HTR-8/SVneo (cell line): ENCODE results near the gene WNK1.
A peak's percentile ranks its signal among the peaks of the same experiment; 100 is the strongest.
"Not testable (repeated sequence)": the region's sequence is repeated elsewhere in the genome, so short reads cannot be mapped to it uniquely, and the experiment has no call there.

Experiments
- DNase-seq: peaks from one replicate; pipeline ENCODE4 v3.0.0; 2011; ENCODE audit warnings: low spot score, mixed read lengths; ENCODE audit not compliant: insufficient read length
- FAIRE-seq: peaks from 2 replicates; lab custom pipeline; 2011; peaks lifted over from hg19 to GRCh38; lab: Jason Lieb, UNC

The WNK1 gene

GRCh38 chr12:751999-752694 is at the start of gene WNK1:
WNK1 (plus strand) TSS chr12:752579; CDS start chr12:753566, 987 bp downstream.
- peak; percentile 97 for DNase-seq
- peak; percentile 93 for FAIRE-seq

GRCh38 chr12:704516-705242 is 47.7 kb upstream of the WNK1 start:
- no peak for DNase-seq
- no peak for FAIRE-seq

- FAIRE-seq = not testable (repeated sequence)
These were observed 44.3 kb upstream of the WNK1 start for GRCh38 chr12:708084-708483.

GRCh38 chr12:709455-710020 is 42.8 kb upstream of the WNK1 start:
- DNase-seq (no peak), FAIRE-seq (no peak)

More at GRCh38 chr12:708084-708483, 44.3 kb upstream of the WNK1 start:
- not testable (repeated sequence) for DNase-seq

- DNase-seq (no peak), FAIRE-seq (no peak)
These were observed 40.1 kb upstream of the WNK1 start for GRCh38 chr12:712172-712863.

- DNase-seq (no peak), FAIRE-seq (no peak)
These were observed 39.0 kb upstream of the WNK1 start for GRCh38 chr12:713281-713875.

GRCh38 chr12:716506-716905 is 35.9 kb upstream of the WNK1 start:
- DNase-seq (no peak), FAIRE-seq (no peak)

- FAIRE-seq = no peak
- no peak for DNase-seq
These were observed 33.6 kb upstream of the WNK1 start for GRCh38 chr12:718756-719102.

- no peak for FAIRE-seq
- no peak for DNase-seq
These were observed 32.0 kb upstream of the WNK1 start for GRCh38 chr12:720231-720941.

- FAIRE-seq (no peak), DNase-seq (no peak)
These were observed 28.1 kb upstream of the WNK1 start for GRCh38 chr12:724194-724855.

- FAIRE-seq = no peak
- no peak for DNase-seq
These were observed 27.3 kb upstream of the WNK1 start for GRCh38 chr12:725076-725475.

- DNase-seq = no peak
- peak; percentile 51 for FAIRE-seq
These were observed 25.9 kb upstream of the WNK1 start for GRCh38 chr12:726281-727140.

- DNase-seq (no peak), FAIRE-seq (no peak)
These were observed 25.1 kb upstream of the WNK1 start for GRCh38 chr12:727321-727720.

- DNase-seq = no peak
These were observed 23.6 kb upstream of the WNK1 start for GRCh38 chr12:728781-729180.

GRCh38 chr12:729221-729620 is 23.2 kb upstream of the WNK1 start:
- FAIRE-seq (no peak), DNase-seq (no peak)

More at GRCh38 chr12:728781-729180, 23.6 kb upstream of the WNK1 start:
- FAIRE-seq = no peak

- FAIRE-seq = no peak
- no peak for DNase-seq
These were observed 21.8 kb upstream of the WNK1 start for GRCh38 chr12:730550-730949.

- no peak for FAIRE-seq
- no peak for DNase-seq
These were observed 15.1 kb upstream of the WNK1 start for GRCh38 chr12:737122-737739.

- FAIRE-seq = no peak
- no peak for DNase-seq
These were observed 13.7 kb upstream of the WNK1 start for GRCh38 chr12:738712-739111.
